Measurements from ENCODE around the gene NTM.

Gene NTM

GRCh38 chr11:132096132-132096825 lies 725.9 kb downstream of the NTM start:
- no peak for DNase-seq

GRCh38 chr11:132099692-132100091 lies 729.3 kb downstream of the NTM start:
- peak; percentile 1 for DNase-seq

- no peak for DNase-seq
These were observed 730.2 kb downstream of the NTM start for GRCh38 chr11:132100583-132100982.

GRCh38 chr11:132101881-132102280 lies 731.5 kb downstream of the NTM start:
- DNase-seq, result no peak

GRCh38 chr11:132103021-132103420 lies 732.6 kb downstream of the NTM start:
- DNase-seq, result no peak

GRCh38 chr11:132106096-132106982 lies 735.9 kb downstream of the NTM start:
- no peak for DNase-seq

- DNase-seq, result no peak
These were observed 740.9 kb downstream of the NTM start for GRCh38 chr11:132111316-132111715.

GRCh38 chr11:132111838-132112237 lies 741.4 kb downstream of the NTM start:
- DNase-seq, result no peak

GRCh38 chr11:132112846-132113245 lies 742.4 kb downstream of the NTM start:
- DNase-seq, result no peak

- peak; percentile 8 for DNase-seq
These were observed 743.8 kb downstream of the NTM start for GRCh38 chr11:132114185-132114584.

GRCh38 chr11:132114743-132115142 lies 744.3 kb downstream of the NTM start:
- DNase-seq, result no peak

GRCh38 chr11:132115454-132115853 lies 745.0 kb downstream of the NTM start:
- no peak for DNase-seq

- DNase-seq, result no peak
These were observed 746.1 kb downstream of the NTM start for GRCh38 chr11:132116516-132116915.

- DNase-seq, result no peak
These were observed 748.2 kb downstream of the NTM start for GRCh38 chr11:132118661-132119060.

- DNase-seq, result no peak
These were observed 749.2 kb downstream of the NTM start for GRCh38 chr11:132119573-132119972.

GRCh38 chr11:132122735-132123134 lies 752.3 kb downstream of the NTM start:
- no peak for DNase-seq

GRCh38 chr11:132123449-132123848 lies 753.0 kb downstream of the NTM start:
- DNase-seq, result no peak

GRCh38 chr11:132123854-132124835 lies 753.7 kb downstream of the NTM start:
- no peak for DNase-seq

- peak; percentile 9 for DNase-seq
These were observed 755.8 kb downstream of the NTM start for GRCh38 chr11:132125988-132126871.

GRCh38 chr11:132126973-132127899 lies 756.8 kb downstream of the NTM start:
- DNase-seq, result no peak

GRCh38 chr11:132127900-132128288 lies 757.5 kb downstream of the NTM start:
- DNase-seq, result no peak
